Measurements from ENCODE around the gene MAN2A2.
"Not testable (repeated sequence)": the region's sequence is repeated elsewhere in the genome, so short reads cannot be mapped to it uniquely, and the experiment has no call there.

MAN2A2 gene

DNA sequence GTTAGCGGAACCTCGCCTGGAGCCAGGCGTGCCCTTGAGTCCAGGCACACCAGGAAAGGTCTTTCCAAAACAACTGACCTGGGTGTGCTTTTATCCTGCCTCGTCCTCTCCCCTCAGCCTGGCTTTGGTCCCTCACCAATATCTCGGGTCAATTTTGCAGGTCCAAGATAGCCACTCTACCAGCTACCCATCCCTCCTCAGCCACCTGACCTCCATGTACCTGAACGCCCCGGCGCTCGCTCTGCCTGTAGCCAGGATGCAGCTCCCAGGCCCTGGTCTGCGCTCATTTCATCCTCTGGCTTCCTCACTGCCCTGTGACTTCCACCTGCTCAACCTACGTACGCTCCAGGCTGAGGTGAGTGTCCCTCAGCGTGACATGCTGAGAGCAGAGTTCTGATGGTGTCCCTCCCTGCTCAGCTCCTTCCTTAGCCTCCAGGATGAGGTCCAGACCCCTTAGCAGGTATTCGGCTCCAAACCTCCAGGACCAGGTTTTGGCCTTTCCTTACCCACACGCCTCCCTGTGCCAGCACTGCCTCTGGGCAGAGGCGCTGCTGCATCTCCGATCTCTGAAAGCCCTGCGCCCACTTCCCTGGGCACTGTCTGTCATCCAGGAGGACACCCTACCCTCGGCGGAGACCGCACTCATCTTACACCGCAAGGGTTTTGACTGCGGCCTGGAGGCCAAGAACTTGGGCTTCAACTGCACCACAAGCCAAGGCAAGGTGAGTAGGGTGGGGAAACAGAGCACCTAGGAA is 15.1 kb downstream of the MAN2A2 start:
- no peak for DNase-seq (ENCODE audit: low read depth, low spot score)

DNA sequence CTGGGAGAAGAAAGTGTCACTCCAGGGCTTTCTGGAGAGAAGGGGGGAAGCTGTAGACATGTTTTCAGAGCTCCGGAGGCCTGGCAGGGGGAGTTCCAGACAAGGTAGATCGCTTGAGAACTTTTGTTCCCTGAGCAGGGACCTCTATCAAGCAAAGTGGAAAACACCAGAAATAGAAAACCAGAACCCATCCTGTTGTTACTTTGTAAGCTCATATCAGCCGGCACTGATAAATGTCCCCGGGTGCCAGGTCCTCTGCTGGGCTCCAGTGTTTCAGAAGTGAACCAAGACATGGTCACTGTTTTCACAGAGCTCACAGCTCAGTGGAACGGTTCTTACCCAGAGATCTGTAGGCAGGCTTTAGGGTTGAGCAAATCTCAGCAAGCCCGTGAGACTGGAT is 15.7 kb downstream of the MAN2A2 start:
- no peak for DNase-seq (ENCODE audit: low read depth, low spot score)

DNA sequence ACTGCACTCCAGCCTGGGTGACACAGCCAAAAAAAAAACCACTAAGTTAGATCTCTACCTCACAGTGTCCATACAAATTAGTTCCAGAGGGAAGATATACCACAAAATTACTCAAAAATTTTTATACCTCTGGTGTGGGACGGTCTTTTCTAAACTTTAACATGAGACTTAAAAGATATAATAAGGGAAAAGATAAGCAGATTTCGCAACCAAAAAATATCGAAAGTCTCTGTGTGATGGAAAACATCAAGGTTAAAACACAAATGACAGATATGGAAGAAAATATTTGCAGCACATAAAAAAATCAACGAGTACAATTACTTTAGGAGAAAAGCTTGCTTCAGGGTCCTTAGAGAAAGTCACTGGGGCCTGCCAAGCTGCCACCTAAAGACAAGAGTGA is 18.8 kb downstream of the MAN2A2 start:
- no peak for DNase-seq (ENCODE audit: low read depth, low spot score)

DNA sequence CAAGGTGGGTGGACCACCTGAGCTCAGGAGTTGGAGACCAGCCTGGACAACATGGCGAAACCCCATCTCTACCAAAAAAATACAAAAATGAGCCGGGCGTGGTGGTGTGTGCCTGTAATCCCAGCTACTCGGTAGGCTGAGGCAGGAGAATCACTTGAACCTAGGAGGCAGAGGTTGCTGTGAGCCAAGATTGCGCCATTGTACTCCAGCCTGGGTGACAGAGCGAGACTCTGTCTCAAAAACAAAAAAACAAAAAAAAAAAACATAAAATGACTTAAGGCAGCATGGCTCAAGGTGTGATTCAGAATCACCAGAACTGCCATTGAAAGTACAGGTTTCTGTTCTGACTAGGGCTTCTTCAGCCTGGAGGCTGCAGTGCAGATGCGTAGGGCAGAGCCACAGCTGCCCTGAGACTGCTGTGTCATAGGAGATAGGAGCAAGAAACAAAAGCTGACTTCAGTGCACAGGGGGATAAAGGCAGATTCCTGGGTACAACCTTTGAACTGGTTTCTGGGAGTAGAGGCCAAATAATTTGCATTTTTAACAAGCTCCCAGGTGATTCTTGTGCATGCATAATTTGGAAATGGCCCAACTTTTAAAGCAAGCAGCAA is 19.7 kb downstream of the MAN2A2 start:
- DNase-seq (ENCODE audit: low read depth, low spot score): not testable (repeated sequence)

DNA sequence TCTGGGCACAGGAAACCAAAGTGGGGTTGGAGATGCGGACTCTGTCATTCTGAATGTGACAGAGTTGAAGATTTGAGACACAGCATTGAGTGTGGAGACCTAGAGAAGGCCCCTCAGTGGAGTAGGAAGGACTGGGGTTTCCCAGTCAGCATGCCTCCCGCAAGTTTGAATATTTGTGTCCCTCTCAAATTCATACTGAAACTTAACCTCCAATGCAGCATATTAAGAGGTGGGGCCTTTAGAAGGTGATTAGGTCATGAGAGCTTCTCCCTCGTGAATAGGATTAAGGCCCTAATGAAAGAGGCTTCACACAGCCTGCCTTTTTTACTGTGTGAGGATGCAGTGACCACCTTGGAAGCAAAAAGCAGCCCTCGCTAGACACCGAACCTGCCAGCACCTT is 21.3 kb downstream of the MAN2A2 start:
- DNase-seq (ENCODE audit: low read depth, low spot score): no peak

DNA sequence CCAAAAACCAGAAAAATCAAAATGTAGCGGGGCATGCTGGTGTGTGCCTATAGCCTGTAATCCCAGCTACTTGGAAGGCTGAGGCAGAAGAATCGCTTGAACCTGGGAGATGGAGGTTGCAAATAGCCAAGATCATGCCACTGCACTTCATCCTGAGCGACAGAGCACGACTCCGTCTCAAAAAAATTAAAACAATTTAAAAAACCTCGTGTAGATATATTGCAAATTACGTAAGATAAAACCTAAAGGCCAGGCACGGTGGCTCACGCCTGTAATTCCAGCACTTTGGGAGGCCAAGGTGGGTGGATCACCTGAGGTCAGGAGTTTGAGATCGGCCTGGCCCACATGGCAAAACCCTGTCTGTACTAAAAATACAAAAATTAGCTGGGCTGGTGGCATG is 23.7 kb downstream of the MAN2A2 start:
- DNase-seq (ENCODE audit: low read depth, low spot score): not testable (repeated sequence)

DNA sequence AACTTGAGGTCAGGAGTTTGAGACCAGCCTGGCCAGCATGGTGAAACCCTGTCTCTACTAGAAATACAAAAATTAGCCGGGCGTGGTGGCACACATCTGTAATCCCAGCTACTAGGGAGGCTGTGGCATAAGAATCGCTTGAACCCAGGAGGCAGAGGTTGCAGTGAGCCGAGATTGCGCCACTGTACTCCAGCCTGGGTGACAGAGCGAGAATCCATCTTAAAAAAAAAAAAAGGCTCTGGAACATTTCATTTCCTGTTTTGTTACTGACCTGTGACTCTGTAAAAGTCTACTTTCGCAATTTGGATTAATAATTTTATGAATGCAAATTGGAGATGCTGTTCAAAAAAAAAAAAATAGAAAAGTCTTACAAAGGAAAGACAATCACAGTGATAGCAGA is 25.0 kb downstream of the MAN2A2 start:
- not testable (repeated sequence) for DNase-seq (ENCODE audit: low read depth, low spot score)

DNA sequence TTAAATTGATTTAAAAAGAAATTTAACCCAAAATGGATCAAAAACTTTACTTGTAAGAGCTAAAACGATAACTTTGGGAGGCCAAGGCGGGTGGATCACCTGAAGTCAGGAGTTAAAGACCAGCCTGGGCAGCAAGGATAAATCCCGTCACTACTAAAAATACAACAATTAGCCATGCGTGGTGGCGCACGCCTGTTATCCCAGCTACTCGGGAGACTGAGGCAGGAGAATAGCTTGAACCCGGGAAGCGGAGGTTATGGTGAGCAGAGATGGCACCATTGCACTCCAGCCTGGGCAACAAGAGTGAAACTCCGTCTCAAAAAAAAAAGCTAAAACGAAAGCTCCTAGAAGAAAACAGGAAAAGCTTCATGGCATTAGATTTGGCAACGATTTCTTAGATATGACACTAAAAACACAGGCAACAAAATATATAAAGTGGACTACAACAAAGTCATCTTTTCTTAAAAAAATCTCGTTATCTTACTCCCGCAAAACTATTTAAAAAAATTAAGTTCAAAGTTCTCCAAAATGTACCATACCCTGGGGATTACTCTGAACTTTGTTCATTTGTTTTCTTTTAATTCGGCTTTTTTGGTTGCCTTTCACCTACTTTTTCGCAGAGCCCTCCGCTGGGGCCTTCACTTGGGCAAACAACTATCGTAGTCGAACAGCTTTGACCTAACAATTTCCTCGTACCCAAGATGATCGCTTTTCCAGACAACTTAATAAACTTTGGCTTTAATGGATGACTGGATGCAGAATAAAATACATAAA is 26.3 kb downstream of the MAN2A2 start:
- DNase-seq (ENCODE audit: low read depth, low spot score): no peak

DNA sequence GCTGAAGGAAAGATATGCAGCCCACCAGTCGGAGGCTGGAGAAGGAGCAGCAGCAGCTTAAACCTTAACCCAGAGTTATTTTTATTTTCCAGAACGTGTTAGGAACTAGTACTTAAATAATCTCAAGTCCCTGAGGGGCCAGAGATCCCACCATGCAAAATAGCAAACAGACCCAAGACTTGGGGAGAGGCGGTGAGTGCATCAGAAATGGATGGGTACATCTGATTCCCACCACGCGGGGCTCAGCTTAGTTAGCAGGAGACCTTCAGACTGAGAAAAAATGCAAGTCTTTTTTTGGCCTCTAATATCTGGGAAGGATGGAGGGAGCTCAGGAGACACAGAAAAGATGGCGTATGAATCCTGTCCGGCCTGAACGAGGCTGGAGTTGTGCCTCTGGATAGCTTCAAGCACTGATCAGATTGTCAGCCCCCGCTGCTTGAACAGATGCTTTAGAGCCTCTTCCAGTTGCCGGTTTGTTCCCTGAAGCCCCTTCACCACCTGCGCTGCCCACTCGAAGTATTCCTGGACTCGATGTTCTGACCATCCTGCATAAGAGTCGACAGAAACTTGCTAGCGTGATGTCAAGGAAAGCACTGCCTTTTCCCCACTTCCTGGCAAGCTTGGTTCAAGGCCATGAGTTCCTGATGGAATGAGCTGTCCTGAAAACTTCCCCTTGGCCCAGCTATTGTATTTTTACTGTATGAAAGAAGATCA is 27.9 kb downstream of the MAN2A2 start:
- no peak for DNase-seq (ENCODE audit: low read depth, low spot score)

DNA sequence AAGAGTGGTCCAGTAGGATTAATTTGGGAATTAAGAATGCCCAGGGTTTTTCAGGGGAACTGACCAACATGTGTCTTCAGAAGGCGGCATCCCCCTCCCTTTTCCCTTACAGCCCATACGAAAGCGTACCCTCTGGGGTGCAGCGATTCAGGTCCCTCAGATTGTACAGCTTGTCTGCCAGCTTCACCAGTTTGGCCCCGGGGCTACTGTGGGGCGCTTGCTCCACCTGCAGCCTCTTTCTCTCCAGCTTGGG is 28.4 kb downstream of the MAN2A2 start:
- DNase-seq (ENCODE audit: low read depth, low spot score): no peak

DNA sequence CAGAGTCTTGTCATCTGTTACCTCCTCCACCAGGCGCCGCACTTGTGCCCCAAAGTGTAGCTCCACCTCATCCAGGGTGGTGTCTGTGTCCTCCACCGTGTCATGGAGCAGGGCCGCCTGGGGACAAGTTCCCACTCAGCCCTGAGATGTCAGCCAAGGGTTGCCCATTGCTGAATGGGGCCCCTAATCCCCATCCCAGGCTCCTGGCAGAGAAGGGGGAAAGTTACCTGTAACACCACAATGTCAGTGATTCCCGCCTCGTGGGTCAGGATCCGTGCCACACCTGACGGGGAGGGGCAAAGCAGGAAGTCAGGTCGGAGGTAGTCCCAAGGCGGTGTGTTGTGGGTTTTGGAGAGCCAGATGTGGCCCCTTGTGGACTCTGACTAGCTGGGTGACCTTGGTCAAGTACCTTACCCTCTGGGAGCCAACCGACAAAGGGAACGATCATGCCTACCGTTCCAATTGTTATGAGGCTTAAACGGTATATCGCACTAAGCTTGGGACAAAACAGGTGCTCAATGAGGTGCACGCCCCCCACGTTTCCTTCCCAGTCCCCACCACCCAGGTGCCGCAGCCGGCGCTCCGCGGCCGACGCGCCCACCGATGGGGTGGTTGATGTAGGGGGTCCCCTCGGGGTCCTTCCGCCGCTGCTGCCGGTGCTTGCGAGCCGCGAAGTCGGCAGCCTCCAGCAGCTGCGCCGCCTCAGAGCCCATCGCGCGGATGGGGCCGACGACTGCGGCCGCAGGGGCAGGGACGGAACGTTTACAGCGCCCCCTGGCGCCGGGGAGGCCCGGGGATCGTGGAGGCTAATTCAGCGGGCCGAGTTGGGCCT is 28.9 kb downstream of the MAN2A2 start, which contains the start of gene HDDC3:
Gene HDDC3 (minus strand): TSS at position 722 of the 832 bp plus-strand sequence. CDS start 9 bp downstream, at position 713.
- peak; percentile 94 for DNase-seq (ENCODE audit: low read depth, low spot score)

DNA sequence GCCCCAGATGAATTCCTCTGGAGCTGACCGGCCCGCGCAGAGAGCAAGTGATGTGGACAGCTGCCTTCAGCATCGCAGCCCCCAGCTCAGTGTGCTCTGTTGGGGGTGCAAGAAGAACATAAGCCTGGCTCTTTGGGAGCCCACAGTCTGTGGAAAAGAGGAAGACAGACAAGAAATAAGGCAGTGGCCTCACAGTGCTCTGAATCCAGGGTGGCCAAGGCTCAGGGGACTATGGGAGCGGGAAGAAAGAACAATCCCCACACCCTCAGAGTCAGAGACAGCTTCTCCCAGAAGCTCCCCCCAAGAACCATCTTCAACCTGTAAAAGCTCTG is 29.5 kb downstream of the MAN2A2 start:
- no peak for DNase-seq (ENCODE audit: low read depth, low spot score)

DNA sequence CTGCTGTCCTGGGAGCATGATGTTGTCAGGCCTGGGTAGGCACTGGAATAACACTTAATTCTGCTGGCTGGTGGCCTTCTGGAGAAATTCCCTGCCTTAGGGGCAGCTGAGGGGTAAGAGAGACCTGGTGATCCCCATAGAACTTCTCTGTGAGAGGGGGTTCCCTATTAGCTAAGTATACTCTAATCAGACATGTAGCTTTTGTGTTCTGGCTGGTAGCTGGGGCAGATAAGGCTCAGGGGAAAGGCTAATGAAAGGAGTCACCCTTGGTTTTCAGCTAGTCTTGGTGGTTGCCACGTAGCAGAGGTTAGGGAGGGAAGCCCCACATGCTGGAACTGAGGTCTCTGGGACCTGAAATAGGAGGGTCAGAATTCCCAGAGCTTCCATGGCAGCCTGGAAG is 30.2 kb downstream of the MAN2A2 start:
- no peak for DNase-seq (ENCODE audit: low read depth, low spot score)

DNA sequence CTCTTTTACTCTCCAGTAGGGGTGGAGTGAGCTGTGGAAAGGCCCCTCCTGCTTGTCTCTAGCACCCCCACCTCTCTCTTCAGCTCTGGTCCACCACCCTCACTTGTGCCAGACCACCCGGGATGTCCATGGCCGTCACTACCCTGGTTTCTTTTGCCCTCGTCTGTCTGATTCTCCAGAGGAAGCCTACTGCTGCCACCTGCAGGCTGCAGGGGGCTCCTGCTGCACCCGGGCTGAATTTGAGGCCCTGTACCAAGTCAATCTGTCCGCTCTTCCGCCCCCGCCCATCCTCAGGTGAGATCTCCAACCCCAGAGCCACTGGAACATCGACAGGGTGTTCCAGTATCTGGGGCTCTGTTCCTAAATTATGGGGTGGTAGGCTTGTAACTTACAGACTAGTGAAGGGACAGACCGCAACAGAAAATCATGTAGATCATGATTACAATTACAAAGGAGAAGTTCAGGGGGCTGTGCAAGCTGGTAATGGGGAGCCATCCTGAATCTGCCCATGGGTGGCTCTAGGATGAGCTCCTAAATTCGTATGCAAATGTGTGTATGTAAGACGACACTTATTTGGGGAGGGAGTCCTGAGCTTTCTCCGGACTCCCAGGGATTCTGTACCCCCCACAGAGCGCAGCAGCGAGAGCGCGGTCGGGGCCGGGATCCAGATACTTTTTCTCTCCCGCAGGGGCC is 31.3 kb downstream of the MAN2A2 start:
- peak; percentile 91 for DNase-seq (ENCODE audit: low read depth, low spot score)

DNA sequence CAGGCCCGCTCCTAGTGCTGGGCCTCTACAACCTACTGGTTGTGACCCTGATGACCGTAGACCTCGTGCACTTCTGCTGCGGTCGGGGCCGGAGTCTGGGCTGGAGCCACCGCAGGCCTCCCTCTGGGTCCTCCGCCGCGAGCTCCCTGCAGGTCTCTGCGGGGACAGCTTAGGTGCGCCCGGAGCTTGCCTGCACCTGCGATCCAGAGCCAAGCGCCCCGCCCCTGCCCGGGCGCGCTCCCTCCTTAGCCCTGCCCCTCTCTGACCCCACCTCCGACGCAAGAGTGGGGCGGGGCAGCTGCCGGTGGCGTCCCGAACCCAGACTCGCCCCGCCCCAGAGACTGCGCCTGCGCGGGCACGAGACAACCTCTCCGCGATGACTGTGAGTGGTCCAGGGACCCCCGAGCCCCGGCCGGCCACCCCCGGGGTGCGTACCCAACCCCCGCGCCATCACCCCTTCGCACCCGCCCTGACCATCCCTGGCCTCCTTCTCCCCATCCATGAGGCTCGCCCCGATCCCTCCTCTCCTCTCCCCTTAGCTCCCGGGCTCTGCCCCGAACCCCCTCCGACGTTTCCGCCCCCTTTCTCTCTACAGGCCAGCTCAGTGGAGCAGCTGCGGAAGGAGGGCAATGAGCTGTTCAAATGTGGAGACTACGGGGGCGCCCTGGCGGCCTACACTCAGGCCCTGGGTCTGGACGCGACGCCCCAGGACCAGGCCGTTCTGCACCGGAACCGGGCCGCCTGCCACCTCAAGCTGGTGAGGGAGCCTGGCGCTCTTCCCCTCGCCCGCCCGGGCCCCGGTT is 32.0 kb downstream of the MAN2A2 start, which contains the start of gene UNC45A:
Gene UNC45A (plus strand): TSS at position 337 of the 803 bp plus-strand sequence. CDS start 40 bp downstream, at position 377.
- DNase-seq (ENCODE audit: low read depth, low spot score): peak; percentile 94

DNA sequence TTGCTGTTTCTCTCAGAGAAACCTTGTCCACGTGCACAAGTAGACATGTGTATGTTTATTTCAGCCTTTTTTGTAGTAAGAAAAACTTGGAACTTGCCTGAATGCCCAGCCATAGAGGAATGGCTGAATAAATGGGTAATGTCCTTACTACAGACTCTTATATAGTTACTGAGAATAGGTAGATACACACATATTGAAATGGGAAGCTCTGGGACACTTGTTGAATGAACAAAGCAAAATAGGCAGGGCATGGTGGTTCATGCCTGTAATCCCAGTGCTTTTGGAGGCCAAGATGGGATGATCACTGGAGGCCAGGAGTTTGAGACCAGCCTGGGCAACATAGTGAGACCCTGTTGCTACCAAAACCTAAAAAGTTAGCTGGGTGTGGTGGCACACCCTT is 33.7 kb downstream of the MAN2A2 start:
- DNase-seq (ENCODE audit: low read depth, low spot score): no peak

DNA sequence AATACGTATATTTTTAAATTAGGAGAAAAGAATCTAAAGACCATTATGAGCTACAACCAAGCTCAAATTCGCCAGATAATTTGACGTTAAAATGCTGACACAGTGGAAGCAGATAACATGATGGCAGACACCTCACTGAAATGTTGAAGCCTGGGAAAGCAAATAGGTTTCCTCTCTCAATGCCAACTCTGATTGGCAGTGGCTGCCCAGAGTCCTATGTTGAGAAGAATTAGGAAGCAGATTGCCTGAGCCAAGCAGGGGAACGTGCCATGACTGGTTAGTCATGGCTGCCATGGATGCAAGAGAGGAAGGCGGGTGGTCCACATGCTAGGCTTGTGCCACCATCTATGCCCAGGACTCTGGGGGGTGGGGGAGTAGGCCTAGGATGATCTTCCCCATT is 35.2 kb downstream of the MAN2A2 start:
- DNase-seq (ENCODE audit: low read depth, low spot score): no peak

DNA sequence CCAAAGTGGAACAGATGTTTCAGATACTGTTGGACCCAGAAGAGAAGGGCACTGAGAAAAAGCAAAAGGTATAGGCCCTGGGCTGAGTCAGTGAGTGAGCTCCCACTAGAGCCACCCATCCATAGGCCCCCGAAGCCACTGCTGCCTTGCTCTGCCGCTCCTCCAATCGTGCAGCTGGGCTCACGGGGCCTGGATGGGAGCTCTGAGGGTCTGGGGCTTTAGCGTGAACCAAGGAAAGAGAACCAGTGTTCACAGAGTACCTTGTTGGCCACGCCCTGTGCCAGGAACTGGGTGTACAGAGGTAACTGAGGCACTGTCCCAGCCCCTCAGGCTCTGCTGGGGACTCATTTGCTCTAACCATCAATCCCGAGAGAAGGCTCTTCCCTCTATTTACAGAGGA is 36.7 kb downstream of the MAN2A2 start:
- DNase-seq (ENCODE audit: low read depth, low spot score): no peak

DNA sequence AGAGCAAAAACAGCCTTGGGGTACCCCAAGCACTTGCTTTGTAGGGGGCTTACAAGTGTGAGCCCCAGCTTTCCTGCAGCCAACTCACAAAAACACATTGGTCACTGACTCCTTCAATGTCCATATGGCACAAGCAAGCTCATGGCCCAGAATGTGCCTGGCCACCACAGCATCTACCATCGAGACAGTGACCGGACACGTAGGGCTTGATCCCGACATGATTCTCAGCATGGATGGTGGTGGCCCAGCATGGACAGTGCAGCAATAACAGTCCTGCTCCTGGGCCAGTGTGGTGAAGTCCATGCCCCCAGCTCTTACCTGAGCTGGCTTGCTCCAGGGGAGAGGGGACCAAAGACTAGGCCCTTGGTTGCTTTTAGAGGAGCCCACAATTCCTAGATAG is 37.9 kb downstream of the MAN2A2 start:
- no peak for DNase-seq (ENCODE audit: low read depth, low spot score)

Data from astrocyte of the hippocampus (primary cell).